ENCODE data around the gene GPX7. TPM values are rescaled to one million over a fixed set of nuclear protein-coding genes. Genes with fewer than 3 reads are reported as not detected.

GPX7 gene
- 52.2 and 55.5 TPM in 2 replicates for total RNA-seq

DNA sequence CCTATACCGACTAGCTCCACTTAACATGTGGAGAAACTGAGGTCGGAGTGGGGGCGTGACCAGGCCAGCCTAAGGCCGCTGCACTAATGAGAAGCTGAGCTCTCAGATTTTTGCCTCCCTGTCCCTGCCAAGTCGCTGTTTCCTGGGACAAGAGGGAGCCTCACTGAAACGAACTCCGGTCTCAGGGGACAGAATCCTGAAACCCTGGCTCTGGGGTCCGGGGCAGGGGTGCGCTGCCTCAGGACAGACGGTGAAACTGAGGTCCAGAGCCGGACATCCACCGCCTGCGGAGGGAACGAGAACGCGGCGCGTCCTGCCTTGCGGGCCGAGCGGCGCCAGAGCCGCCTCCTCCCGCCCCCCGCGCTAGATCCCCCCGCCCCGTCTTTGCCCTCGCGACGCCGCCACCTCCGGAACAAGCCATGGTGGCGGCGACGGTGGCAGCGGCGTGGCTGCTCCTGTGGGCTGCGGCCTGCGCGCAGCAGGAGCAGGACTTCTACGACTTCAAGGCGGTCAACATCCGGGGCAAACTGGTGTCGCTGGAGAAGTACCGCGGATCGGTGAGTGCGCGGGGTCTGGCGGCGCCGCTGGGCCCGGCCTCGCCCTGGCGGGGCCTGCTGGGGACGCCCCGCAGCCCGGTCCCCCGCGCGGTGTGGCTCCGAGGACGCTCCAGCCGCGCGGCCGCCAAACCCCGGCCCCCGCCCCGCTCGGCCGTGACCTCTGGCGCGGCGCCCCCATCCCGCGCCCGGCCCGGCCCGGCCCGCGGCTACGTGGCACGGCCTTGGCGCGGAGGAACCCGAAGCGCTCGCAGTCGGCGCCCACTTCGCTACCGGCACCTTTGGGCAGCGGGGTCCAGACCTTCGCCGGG lies at the start of gene GPX7:
Gene GPX7, plus strand, starts transcription at position 381 of the 865 bp plus-strand sequence. Its CDS starts 39 bp downstream, at position 420.

DNA sequence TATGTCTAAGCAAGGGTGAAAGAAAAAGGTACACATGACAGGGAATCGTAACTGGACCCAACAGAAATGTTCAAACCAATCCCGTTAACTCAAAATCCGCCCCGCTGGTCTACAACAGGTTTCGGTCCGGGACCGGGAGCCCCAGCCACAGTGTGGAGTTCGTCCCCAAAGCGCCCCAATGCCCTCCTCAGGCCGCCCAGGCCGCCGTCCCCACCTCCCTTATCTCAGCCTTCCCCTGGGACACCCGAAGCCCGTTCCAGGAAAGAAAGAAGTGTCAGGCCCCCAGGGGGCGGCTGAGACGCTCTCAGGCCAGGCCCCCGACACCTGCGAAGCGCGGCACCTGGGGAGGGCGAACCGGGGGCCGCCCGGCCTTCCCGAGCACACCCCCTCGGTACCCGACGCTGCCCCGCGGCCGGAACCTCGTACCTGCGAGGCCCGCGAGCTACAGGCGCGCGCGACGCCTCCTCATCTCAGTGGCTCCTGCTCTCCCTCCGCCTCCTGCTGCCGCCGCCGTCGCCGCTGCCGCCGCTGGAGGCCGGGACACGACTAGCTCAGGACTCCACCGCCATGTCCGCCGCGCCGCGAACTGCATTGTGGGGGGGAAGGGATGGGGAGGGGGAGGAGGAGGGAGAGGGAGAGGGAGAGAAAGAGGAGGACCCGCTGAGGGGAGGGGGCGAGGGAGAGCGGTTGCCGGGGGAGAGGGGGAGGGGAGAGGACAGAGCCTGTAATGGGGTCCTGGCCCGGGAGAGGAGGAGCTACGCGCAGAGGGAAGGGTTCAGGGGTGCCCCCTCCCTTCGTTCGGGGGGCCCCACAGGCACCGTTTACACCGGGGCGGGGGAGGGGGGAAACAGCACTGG lies 49.4 kb upstream of the GPX7 start, which contains the start of gene TUT4:
Gene TUT4, minus strand, starts transcription at position 588 of the 857 bp plus-strand sequence. CDS start 26,812 bp downstream, outside the sequence.

DNA sequence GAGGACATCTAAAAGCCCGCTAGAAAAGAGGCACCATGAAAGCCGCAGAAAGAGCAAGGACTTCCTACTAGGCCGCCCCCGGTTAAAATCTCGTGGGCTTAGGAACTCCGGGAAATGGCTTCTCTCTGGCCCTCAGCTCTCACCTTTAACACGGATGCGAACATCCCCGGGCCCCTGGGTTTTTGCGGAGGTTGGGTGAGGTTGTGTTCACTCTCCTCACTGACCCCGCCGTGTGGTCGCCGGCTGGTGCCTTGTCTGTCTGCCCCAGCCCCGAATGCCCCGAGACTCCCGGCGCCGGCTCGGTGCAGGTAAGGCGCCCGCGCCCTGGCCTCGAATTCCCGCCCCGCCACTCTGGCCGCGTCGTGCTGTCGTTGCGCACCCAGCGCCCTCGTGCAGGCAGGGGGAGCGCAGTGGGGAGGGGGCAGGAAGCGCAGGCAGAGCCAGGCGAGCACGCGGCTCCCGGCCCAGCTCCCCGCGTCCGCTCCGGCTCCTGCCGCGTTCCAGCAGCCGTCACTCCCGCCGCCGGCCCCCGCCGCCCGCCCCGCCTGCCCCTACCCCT lies 30.6 kb downstream of the GPX7 start, which contains the start of gene SHISAL2A:
Gene SHISAL2A, plus strand, starts transcription at position 437 of the 559 bp plus-strand sequence. CDS start 326 bp downstream, outside the sequence.

Other genes with a start within 250 kb of the GPX7 start
- 22.1 and 24.7 TPM in 2 replicates for gene CC2D1B, start 236.2 kb upstream of the GPX7 start, total RNA-seq
- 13.1 and 14.5 TPM in 2 replicates for gene ORC1, start 197.9 kb upstream of the GPX7 start, total RNA-seq
- 14.0 and 19.2 TPM in 2 replicates for gene PRPF38A, start 197.8 kb upstream of the GPX7 start, total RNA-seq
- gene TUT4, start 49.3 kb upstream of the GPX7 start, total RNA-seq = 12.9 and 13.8 TPM in 2 replicates
- not detected in 2 replicates for gene SHISAL2A, start 30.8 kb downstream of the GPX7 start, total RNA-seq
- gene COA7, start 96.0 kb downstream of the GPX7 start, total RNA-seq = 9.5 and 9.9 TPM in 2 replicates
- gene ZYG11B, start 124.1 kb downstream of the GPX7 start, total RNA-seq = 19.5 and 25.6 TPM in 2 replicates
- 0.59 and 0.84 TPM in 2 replicates for gene ZYG11A, start 240.4 kb downstream of the GPX7 start, total RNA-seq

Data from bronchus fibroblast of lung (primary cell).